Panc1 (cell line): ENCODE data around the gene ABHD14A.
"Not testable (repeated sequence)": the region's sequence is repeated elsewhere in the genome, so short reads cannot be mapped to it uniquely, and the experiment has no call there.

ENCODE experiments used
- POLR2AphosphoS5 ChIP-seq: IDR thresholded peaks from 2 replicates; pipeline ENCODE4 v1.6.1; 2012; ENCODE audit warnings: mild to moderate bottlenecking, low read depth, low read length, moderate library complexity
- REST ChIP-seq, 2 experiments: IDR thresholded peaks; 2 replicates each; pipeline ENCODE4 v1.6.1; 2011 to 2012; ENCODE audit warnings: low read depth in 2 of 2, control low read depth in 1 of 2, low read length in 1 of 2, mild to moderate bottlenecking in 1 of 2, moderate library complexity in 1 of 2; ENCODE audit not compliant: insufficient read depth in 1 of 2
- SIN3A ChIP-seq: IDR thresholded peaks from 2 replicates; pipeline ENCODE4 v1.6.1; 2012; ENCODE audit warnings: low read depth, mild to moderate bottlenecking, low read length, moderate library complexity, borderline replicate concordance; ENCODE audit not compliant: insufficient read depth
- TF ChIP-seq, protein P1 (sequence below): fragments of 450-650 bp; IDR thresholded peaks from 2 replicates; pipeline ENCODE4 v1.5.1; 2017; ENCODE audit warnings: mild to moderate bottlenecking

DNA sequence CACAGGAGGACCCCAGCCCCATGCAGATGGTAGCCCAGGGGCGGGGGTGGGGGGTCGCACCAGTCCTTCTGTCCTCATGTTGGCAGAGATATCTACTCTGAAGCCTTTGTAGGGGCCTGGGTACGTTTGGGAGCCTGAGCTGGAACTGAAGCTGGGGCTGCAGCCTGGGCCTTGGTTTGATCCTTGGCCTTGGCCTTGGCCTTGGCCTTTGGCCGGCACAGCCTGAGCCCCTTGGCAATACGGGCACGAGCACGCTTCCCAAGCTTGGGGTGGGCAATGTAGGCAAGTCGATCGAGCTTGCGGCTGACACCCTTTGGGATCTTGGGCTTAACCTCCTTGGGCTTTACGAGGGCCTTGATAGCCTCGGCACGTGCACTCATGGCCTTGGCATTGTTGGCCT lies 18.8 kb downstream of the ABHD14A start:
- not testable (repeated sequence) for TF ChIP-seq SIN3A; POLR2AphosphoS5; REST (IDR thresholded peaks at IDR 0.05; ENCODE audit: insufficient read depth in 1 of 2, low read depth in 2 of 2, low read length in 1 of 2)
- TF ChIP-seq, protein P1, sequence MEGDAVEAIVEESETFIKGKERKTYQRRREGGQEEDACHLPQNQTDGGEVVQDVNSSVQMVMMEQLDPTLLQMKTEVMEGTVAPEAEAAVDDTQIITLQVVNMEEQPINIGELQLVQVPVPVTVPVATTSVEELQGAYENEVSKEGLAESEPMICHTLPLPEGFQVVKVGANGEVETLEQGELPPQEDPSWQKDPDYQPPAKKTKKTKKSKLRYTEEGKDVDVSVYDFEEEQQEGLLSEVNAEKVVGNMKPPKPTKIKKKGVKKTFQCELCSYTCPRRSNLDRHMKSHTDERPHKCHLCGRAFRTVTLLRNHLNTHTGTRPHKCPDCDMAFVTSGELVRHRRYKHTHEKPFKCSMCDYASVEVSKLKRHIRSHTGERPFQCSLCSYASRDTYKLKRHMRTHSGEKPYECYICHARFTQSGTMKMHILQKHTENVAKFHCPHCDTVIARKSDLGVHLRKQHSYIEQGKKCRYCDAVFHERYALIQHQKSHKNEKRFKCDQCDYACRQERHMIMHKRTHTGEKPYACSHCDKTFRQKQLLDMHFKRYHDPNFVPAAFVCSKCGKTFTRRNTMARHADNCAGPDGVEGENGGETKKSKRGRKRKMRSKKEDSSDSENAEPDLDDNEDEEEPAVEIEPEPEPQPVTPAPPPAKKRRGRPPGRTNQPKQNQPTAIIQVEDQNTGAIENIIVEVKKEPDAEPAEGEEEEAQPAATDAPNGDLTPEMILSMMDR = not testable (repeated sequence)
